Ishikawa (cell line): Measurements from ENCODE around the gene PRXL2A.

Experiments used
- CEBPB ChIP-seq: IDR thresholded peaks from 2 replicates; pipeline ENCODE4 v1.6.1; 2012
- CREB1 ChIP-seq: IDR thresholded peaks from 2 replicates; pipeline ENCODE4 v1.6.1; 2012; ENCODE audit warnings: low read depth
- EGR1 ChIP-seq: IDR thresholded peaks from 2 replicates; pipeline ENCODE4 v1.6.1; 2012
- EP300 ChIP-seq: IDR thresholded peaks from 2 replicates; pipeline ENCODE4 v1.6.1; 2012; ENCODE audit warnings: borderline replicate concordance
- FOXM1 ChIP-seq: IDR thresholded peaks from 2 replicates; pipeline ENCODE4 v1.6.1; 2012; ENCODE audit warnings: low read depth, borderline replicate concordance
- MAX ChIP-seq: IDR thresholded peaks from 2 replicates; pipeline ENCODE4 v1.6.1; 2012
- NFIC ChIP-seq: IDR thresholded peaks from 2 replicates; pipeline ENCODE4 v1.6.1; 2012
- RAD21 ChIP-seq: IDR thresholded peaks from 2 replicates; pipeline ENCODE4 v1.6.1; 2012; ENCODE audit warnings: low read depth
- TAF1 ChIP-seq: IDR thresholded peaks from 2 replicates; pipeline ENCODE4 v1.6.1; 2012; ENCODE audit warnings: low read depth, mild to moderate bottlenecking
- TCF12 ChIP-seq: IDR thresholded peaks from 2 replicates; pipeline ENCODE4 v1.6.1; 2012; ENCODE audit warnings: low read depth
- TEAD4 ChIP-seq: IDR thresholded peaks from 2 replicates; pipeline ENCODE4 v1.6.1; 2012
- YY1 ChIP-seq: IDR thresholded peaks from 2 replicates; pipeline ENCODE4 v1.6.1; 2012; ENCODE audit warnings: low read depth
- ZBTB7A ChIP-seq: IDR thresholded peaks from 2 replicates; pipeline ENCODE4 v1.6.1; 2012; ENCODE audit warnings: low read depth
- TF ChIP-seq, protein P1 (sequence below): IDR thresholded peaks from 2 replicates; pipeline ENCODE4 v1.6.1; 2012
- TF ChIP-seq, protein P2 (sequence below): IDR thresholded peaks from 2 replicates; pipeline ENCODE4 v1.6.1; 2012; ENCODE audit warnings: low read depth, mild to moderate bottlenecking

PRXL2A gene

DNA sequence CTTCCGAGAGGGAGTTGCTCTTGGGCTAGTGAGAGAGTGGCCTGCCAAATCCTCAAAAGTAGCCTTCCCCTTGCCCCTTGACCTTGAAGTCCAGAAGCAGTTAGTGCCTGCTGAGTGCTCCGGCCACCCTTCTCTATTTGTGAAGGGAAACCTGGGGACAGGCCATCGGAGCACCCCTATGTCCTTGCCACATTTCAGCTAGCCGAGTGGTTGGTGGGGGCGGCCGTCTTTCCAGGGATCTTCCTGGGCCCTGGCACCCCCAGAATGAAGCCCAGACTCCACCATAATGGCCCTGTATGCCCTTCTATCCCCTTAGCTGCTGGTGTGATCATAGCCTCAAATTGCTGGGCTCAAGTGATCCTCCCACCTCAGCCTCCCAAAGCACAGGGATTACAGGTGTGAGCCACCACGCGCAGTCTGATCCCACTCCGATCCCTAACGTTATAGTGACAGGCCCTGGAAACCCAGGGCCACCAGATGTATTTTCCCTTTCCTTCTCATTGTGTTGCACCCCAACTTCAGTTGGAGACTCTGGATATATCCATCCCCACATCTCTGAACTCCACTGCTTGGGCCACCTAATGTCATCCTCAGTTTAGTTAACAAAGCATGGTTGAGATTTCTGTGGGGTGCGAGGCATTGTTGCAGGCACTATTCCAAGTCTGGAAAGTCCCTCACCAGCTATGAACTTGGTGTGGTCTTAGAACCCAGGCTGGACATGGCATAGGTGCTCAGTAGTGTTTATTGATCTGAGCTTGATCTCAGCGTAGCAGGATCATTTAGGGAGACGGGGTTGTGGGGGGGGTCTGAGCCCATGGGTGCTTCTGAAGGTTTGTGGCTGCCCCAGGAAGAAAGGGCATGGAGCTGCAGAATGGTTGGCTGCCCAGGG is 47.4 kb downstream of the PRXL2A start:
- no peak for TF ChIP-seq CREB1
- no peak for TF ChIP-seq TAF1
- TF ChIP-seq, protein P1, sequence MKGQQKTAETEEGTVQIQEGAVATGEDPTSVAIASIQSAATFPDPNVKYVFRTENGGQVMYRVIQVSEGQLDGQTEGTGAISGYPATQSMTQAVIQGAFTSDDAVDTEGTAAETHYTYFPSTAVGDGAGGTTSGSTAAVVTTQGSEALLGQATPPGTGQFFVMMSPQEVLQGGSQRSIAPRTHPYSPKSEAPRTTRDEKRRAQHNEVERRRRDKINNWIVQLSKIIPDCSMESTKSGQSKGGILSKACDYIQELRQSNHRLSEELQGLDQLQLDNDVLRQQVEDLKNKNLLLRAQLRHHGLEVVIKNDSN: no peak
- TF ChIP-seq, protein P2, sequence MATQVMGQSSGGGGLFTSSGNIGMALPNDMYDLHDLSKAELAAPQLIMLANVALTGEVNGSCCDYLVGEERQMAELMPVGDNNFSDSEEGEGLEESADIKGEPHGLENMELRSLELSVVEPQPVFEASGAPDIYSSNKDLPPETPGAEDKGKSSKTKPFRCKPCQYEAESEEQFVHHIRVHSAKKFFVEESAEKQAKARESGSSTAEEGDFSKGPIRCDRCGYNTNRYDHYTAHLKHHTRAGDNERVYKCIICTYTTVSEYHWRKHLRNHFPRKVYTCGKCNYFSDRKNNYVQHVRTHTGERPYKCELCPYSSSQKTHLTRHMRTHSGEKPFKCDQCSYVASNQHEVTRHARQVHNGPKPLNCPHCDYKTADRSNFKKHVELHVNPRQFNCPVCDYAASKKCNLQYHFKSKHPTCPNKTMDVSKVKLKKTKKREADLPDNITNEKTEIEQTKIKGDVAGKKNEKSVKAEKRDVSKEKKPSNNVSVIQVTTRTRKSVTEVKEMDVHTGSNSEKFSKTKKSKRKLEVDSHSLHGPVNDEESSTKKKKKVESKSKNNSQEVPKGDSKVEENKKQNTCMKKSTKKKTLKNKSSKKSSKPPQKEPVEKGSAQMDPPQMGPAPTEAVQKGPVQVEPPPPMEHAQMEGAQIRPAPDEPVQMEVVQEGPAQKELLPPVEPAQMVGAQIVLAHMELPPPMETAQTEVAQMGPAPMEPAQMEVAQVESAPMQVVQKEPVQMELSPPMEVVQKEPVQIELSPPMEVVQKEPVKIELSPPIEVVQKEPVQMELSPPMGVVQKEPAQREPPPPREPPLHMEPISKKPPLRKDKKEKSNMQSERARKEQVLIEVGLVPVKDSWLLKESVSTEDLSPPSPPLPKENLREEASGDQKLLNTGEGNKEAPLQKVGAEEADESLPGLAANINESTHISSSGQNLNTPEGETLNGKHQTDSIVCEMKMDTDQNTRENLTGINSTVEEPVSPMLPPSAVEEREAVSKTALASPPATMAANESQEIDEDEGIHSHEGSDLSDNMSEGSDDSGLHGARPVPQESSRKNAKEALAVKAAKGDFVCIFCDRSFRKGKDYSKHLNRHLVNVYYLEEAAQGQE: no peak
- no peak for TF ChIP-seq EGR1
- no peak for TF ChIP-seq FOXM1
- TF ChIP-seq ZBTB7A: no peak
- no peak for TF ChIP-seq MAX
- no peak for TF ChIP-seq RAD21
- TF ChIP-seq CEBPB: no peak
- TF ChIP-seq NFIC: no peak
- TF ChIP-seq TEAD4: no peak
- no peak for TF ChIP-seq EP300
- TF ChIP-seq YY1: no peak
- no peak; the same call in 1 of the 2 replicates for TF ChIP-seq TCF12

DNA sequence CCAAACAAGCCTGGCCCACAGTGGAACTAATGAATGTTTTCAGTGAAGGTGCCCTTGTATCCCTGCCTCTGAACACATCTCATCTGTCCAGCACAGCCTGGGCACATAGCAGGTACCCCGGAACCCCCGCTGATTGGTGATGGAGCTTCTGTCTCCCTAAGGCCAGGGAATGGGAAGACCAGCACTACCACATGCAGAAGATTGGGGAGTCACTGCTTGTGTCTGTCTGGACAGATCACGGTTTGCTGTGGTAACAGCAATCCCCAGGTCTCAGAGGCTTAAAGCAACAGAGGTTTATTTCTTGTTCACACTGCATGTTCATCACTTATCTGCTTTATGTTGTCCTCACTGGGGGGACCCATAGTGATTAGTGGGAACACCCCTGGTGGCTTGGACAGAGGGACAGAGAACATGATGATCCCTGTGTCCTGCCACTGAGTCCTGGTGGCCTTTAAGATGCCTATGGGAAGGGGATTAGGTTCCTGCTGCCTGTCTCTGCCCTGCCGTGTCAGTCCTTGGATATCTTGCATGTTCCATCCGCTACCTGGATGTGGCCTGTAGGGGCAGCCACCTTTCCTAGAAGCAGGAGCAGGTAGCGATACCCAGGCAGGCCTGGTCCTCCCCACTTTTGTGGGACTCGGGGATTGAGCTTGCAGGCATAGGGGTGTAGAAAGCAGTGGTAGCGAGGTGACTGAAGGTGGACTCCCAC is 49.4 kb downstream of the PRXL2A start:
- TF ChIP-seq ZBTB7A: no peak
- TF ChIP-seq EP300: no peak
- TF ChIP-seq TEAD4: no peak
- no peak for TF ChIP-seq TCF12
- TF ChIP-seq MAX: no peak
- TF ChIP-seq, protein P1: no peak
- TF ChIP-seq, protein P2: no peak
- no peak for TF ChIP-seq EGR1
- no peak for TF ChIP-seq CREB1
- no peak for TF ChIP-seq NFIC
- TF ChIP-seq FOXM1: no peak
- no peak for TF ChIP-seq RAD21
- no peak for TF ChIP-seq CEBPB
- TF ChIP-seq YY1: no peak

DNA sequence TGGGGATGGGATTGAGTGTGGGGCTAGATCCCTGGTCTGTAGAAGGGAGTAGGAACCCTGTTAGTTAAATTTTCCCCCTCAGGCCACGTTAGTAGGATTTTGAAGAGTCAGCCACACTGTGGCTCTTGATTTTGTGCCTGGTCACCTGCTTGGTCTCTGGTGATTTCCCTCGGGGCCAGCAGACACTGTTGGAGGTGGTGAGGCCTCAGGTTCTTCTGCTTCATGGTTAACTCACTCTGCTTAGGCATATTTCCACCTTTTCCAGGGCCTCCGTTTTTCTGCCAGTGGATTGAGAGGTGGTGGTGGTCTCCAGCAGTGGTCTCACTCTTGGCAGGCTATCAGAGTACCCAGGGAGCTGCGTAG is 49.9 kb downstream of the PRXL2A start:
- TF ChIP-seq TAF1: no peak
- no peak for TF ChIP-seq RAD21
- TF ChIP-seq, protein P2: no peak
- TF ChIP-seq YY1: no peak
- no peak for TF ChIP-seq NFIC
- no peak for TF ChIP-seq TEAD4
- TF ChIP-seq, protein P1: no peak
- TF ChIP-seq CREB1: no peak
